Measurements from ENCODE around the gene STRN. TPM values are rescaled to one million over a fixed set of nuclear protein-coding genes. Genes with fewer than 3 reads are reported as not detected.

Gene STRN
- total RNA-seq = 5.1 and 6.4 TPM in 2 replicates

GRCh38 chr2:36966370-36967235, at the start of gene STRN:
STRN (minus strand) TSS chr2:36966536; CDS start chr2:36966463, 73 bp downstream.

Other genes with a start within 250 kb of the STRN start
- gene HEATR5B, start 117.8 kb upstream of the STRN start, total RNA-seq = 10.0 and 10.6 TPM in 2 replicates
- 4.8 and 6.7 TPM in 2 replicates for gene GPATCH11, start 118.0 kb upstream of the STRN start, total RNA-seq
- gene EIF2AK2, start 190.4 kb upstream of the STRN start, total RNA-seq = 15.1 and 16.6 TPM in 2 replicates
- not detected in 2 replicates for gene SULT6B1, start 222.1 kb upstream of the STRN start, total RNA-seq
- 16.5 TPM in 2 replicates for gene CEBPZOS, start 230.0 kb upstream of the STRN start, total RNA-seq